Neural cell (in vitro differentiated cells): ENCODE results near the gene FOXO3B.
"Not testable (repeated sequence)": the region's sequence is repeated elsewhere in the genome, so short reads cannot be mapped to it uniquely, and the experiment has no call there.

ENCODE experiments used
- CTCF ChIP-seq: fragments of 450-650 bp; IDR thresholded peaks from 2 replicates; pipeline ENCODE4 v1.5.1; 2014; ENCODE audit warnings: antibody characterized with exemption, mild to moderate bottlenecking, moderate library complexity; ENCODE audit not compliant: poor library complexity, severe bottlenecking
- EP300 ChIP-seq: fragments of 450-650 bp; conservative IDR thresholded peaks from 2 replicates; pipeline ENCODE4 v1.6.1; 2014; ENCODE audit warnings: antibody characterized with exemption, mild to moderate bottlenecking, moderate library complexity; ENCODE audit not compliant: poor library complexity, severe bottlenecking
- MXI1 ChIP-seq: fragments of 450-650 bp; conservative IDR thresholded peaks from 2 replicates; pipeline ENCODE4 v1.6.1; 2014; ENCODE audit warnings: antibody characterized with exemption, mild to moderate bottlenecking; ENCODE audit not compliant: poor library complexity, severe bottlenecking
- POLR2AphosphoS5 ChIP-seq: IDR thresholded peaks from 2 replicates; pipeline ENCODE4 v1.6.1; 2012
- RAD21 ChIP-seq: fragments of 450-650 bp; conservative IDR thresholded peaks from 2 replicates; pipeline ENCODE4 v1.6.1; 2014; ENCODE audit warnings: antibody characterized with exemption, mild to moderate bottlenecking, moderate library complexity
- REST ChIP-seq: IDR thresholded peaks from 2 replicates; pipeline ENCODE4 v1.6.1; 2012; ENCODE audit warnings: borderline replicate concordance
- SMC3 ChIP-seq: fragments of 450-650 bp; conservative IDR thresholded peaks from 2 replicates; pipeline ENCODE4 v1.6.1; 2014; ENCODE audit warnings: antibody characterized with exemption, mild to moderate bottlenecking, moderate library complexity; ENCODE audit not compliant: poor library complexity

- not testable (repeated sequence) for TF ChIP-seq MXI1, REST, POLR2AphosphoS5, CTCF, SMC3, EP300, RAD21
These were observed 32.0 kb downstream of the FOXO3B start for GRCh38 chr17:18650094-18650493.
